HFF-Myc (cell line): ENCODE results near the gene APOBEC3B.
A peak's percentile ranks its signal among the peaks of the same experiment; 100 is the strongest.

Experiments used
- DNase-seq: peaks from one replicate; pipeline ENCODE4 v3.0.0-alpha.2; 2011; ENCODE audit warnings: low read depth; ENCODE audit errors: extremely low read depth
- H3K4me3 ChIP-seq: replicated peaks from 2 replicates; pipeline ENCODE4 v1.5.1; 2011; ENCODE audit warnings: low read depth, mild to moderate bottlenecking, control low read depth, low read length
- CTCF ChIP-seq: IDR thresholded peaks from 2 replicates; pipeline ENCODE4 v1.5.1; 2012; ENCODE audit warnings: mild to moderate bottlenecking, low read depth, low read length, control low read depth; ENCODE audit errors: missing control alignments

The APOBEC3B gene

GRCh38 chr22:38981992-38982927, at the start of gene APOBEC3B:
TSS of gene APOBEC3B (plus strand) at chr22:38982347. CDS start at chr22:38982454, 107 bp downstream.
- peak within 1 kb of the TSS; percentile 40 for H3K4me3 ChIP-seq
- DNase-seq, result peak; percentile 79
- TF ChIP-seq CTCF, result no peak

- H3K4me3 ChIP-seq, result no peak overlapping the region
- no peak for TF ChIP-seq CTCF
- no peak for DNase-seq
Observed at GRCh38 chr22:38935023-38935422, 47.1 kb upstream of the APOBEC3B start.

GRCh38 chr22:38935616-38936015, 46.5 kb upstream of the APOBEC3B start:
- H3K4me3 ChIP-seq, result no peak overlapping the region
- DNase-seq, result no peak
- no peak for TF ChIP-seq CTCF

GRCh38 chr22:38936562-38936961, 45.6 kb upstream of the APOBEC3B start:
- no peak for DNase-seq
- no peak overlapping the region for H3K4me3 ChIP-seq
- TF ChIP-seq CTCF, result no peak

- no peak for TF ChIP-seq CTCF
- H3K4me3 ChIP-seq, result no peak overlapping the region
- no peak for DNase-seq
Observed at GRCh38 chr22:38937036-38937435, 45.1 kb upstream of the APOBEC3B start.

GRCh38 chr22:38937541-38937940, 44.6 kb upstream of the APOBEC3B start:
- DNase-seq, result no peak
- no peak for TF ChIP-seq CTCF
- no peak overlapping the region for H3K4me3 ChIP-seq
